DMS53 treated with DMSO at 0.1 percent for 48 hours (cell line): Measurements from ENCODE around the gene ZNF609.

Source experiments
- DNase-seq: peaks from one replicate; lab custom pipeline; 2025; ENCODE audit not compliant: unreplicated experiment; lab: John Stamatoyannopoulos, UW

ZNF609 gene

DNA sequence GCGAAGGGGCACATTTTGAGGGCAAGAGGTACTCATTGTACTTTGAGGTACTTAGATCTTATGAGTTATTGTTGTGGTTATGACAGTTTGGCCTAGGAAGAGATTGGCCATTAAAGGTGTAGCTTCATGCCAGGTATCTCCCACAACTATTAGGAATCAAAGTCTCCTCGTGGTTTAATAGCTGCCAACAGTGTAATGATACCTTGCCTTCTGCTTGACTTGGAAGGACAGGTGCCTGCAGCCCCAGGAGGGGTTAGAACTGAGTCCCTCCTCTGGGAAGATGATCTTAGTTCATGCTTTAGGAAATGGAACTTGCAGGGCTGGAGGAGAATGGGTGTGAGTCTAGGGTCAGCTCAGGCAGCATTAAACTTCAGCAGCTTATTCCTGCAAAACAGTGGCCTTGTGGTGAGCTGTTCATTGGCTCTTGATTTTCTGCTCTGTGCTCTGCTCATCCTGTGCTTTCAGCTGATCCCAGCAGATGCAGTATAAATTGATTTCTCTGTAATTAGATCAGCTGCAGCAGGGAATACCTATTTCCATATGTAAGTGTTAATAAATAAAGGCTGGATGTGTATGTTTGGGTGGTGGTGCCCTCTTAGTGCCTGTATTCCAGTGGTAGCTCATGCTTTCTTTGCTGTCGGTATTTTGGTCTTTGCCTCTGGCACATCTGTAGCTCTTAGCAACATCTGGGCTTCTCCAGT, 40.5 kb downstream of the ZNF609 start:
- no peak for DNase-seq

DNA sequence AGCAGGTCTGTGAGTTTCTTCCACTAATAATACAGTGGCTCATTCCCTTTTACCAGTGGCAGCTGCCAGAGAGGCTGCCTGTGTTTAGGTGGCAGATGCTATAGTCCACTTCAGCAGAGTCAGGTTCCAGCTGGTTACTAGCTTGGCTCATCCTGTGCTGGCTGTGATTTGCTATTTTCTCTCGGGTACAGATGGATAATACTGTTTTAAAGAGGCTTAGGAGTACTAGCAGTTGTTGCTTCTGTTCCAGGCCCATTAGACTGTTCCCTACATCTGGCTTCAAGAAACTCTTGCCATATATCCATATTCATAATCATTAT, 41.0 kb downstream of the ZNF609 start:
- DNase-seq = no peak

- no peak for DNase-seq
Measured at GRCh38 chr15:64502151-64502550, 41.8 kb downstream of the ZNF609 start.

GRCh38 chr15:64502551-64502950, 42.2 kb downstream of the ZNF609 start:
- no peak for DNase-seq

DNA sequence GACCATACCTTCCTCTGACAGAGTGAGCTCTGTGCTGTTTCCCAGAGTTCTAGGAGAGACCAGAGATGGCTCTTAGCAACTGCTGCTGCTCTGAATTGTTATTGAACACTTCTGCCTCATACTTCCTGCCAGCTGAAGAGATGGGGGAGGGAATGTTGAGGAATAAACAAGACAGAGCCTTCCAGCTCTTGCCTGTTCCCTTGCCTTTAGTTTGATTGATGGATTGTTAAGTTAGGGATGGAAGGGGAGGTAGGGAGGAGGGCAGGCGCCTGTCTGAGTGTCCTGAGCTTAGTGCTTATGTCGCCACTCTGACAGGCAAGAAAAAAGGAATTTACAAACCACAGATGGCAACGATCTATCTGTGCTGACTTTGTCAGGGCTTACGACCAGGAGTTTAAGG, 42.8 kb downstream of the ZNF609 start:
- DNase-seq = no peak

GRCh38 chr15:64503640-64504039, 43.3 kb downstream of the ZNF609 start:
- no peak for DNase-seq

- peak; percentile 9 for DNase-seq
Measured at GRCh38 chr15:64507293-64507802, 47.0 kb downstream of the ZNF609 start.

GRCh38 chr15:64507845-64508244, 47.5 kb downstream of the ZNF609 start:
- no peak for DNase-seq

DNA sequence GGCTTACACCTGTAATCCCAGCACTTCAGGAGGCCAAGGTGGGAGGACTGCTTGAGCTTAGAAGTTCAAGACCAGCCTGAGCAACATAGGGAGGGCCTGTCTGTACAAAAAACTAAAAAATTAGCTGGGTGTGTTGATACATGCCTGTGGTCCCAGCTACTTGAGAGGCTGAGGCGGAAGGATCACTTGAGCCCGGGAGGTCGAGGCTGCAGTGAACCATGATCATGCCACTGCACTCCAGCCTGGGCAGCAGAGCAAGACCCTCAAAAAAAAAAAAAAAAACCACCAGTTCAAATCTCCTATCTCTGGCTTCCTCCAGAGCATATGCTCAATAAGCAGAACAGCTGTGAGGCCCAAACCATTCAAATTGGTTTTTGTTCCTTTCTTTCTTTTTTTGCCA, 53.4 kb downstream of the ZNF609 start:
- no peak for DNase-seq

DNA sequence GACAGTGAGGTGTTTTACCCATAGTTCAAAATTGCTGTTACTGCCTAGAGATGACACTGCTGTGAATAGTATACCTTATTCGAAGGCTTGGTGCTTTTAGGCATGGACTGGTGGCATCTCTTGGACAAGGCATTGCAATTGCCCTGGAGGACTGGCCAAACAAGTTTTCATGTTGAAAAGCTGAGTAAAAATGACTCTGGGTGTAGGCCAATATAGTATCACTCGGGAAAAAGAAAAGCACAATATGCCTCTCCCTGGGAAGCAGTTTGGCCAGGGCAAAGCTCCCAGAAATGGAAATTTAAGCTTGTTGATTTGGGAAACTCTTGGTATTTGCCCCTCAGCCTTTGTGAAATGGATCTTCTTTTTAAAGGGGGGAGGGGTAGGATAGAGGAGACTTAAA, 54.8 kb downstream of the ZNF609 start:
- DNase-seq = no peak

DNA sequence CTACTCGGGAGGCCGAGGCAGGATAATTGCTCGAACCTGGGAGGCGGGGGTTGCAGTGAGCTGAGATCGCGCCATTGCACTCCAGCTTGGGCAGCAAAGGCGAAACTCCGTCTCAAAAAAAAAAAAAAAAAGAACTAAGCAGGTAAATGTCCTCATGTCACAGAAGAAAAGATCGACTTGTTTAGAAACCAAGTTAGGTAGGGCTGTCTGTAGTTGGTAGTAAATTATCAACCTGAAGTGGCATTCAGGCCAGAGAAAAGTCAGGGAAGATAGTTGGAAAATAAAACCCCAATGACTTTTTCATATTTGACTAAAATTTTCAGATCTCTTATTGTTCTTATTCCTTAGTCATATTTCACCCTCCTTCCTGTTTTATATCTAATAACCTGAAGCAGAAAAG, 55.4 kb downstream of the ZNF609 start:
- DNase-seq = no peak

DNA sequence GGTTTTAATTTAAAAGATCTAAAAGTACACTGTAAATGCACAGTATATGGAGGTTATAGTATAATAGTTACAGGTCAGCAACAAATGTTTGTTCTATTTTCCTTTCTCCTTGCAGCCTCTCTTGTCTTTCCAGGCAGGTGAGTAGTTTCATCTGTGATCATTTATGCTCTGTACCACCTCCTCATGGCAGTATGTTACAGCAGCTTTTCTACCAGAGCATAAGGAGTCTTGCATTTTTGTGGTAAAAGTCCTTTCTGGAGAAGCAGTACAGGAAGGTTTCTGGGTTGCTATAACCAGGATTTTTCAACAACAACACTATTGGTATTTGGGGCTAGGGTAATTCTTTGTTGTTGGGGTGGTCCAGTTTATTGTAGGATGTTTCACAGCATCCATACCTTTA, 59.5 kb downstream of the ZNF609 start:
- DNase-seq = no peak

GRCh38 chr15:64521201-64521600, 60.8 kb downstream of the ZNF609 start:
- DNase-seq = no peak

GRCh38 chr15:64521726-64522164, 61.4 kb downstream of the ZNF609 start:
- no peak for DNase-seq

DNA sequence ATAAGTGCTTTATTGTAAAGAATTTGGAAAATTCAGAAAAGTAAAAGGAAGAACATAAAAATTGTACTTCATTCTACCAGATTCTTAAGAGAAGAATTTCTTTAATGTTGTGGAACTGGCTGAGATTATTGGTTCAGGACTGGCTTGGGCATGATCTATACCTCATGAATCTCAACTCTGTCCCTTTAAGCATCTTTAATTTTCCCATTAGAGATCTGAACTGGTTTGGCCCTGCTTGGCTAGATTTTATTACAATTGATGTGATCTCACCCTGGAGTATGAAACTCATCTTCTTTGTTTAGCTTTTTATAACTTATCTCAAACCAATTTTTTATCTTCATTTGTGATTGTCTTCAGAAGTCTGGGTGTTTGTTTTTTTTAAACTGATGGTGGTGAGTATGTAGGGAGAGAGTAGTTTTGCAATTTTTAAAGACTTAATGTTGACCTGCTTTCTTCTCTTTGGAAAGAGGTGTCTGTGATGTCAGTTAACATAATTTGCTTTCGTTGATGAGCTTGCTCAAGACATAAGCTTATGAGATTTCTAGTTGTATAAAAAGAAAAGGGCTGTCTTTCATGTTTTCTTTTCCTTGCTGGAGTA, 61.9 kb downstream of the ZNF609 start:
- DNase-seq = no peak

GRCh38 chr15:64523240-64523639, 62.9 kb downstream of the ZNF609 start:
- DNase-seq = no peak

DNA sequence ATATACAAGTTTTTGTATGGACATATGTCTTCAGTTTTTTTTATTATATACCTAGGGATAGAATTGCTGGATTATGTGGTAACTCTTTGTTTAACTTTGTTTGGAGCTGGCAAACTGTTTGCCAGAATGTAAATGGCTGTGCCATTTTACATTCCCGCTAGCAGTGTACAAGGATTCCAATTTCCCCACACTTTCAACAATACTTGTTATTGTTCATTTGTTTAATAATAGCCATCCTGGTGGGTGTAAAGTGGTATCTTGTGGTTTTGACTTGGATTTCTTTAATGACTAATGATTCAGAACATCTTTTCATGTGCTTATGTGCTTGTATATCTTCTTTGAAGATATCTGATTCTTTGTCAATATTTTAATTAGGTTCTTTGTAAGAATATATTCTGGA, 64.4 kb downstream of the ZNF609 start:
- DNase-seq = no peak

GRCh38 chr15:64525828-64526530, 65.6 kb downstream of the ZNF609 start:
- no peak for DNase-seq

DNA sequence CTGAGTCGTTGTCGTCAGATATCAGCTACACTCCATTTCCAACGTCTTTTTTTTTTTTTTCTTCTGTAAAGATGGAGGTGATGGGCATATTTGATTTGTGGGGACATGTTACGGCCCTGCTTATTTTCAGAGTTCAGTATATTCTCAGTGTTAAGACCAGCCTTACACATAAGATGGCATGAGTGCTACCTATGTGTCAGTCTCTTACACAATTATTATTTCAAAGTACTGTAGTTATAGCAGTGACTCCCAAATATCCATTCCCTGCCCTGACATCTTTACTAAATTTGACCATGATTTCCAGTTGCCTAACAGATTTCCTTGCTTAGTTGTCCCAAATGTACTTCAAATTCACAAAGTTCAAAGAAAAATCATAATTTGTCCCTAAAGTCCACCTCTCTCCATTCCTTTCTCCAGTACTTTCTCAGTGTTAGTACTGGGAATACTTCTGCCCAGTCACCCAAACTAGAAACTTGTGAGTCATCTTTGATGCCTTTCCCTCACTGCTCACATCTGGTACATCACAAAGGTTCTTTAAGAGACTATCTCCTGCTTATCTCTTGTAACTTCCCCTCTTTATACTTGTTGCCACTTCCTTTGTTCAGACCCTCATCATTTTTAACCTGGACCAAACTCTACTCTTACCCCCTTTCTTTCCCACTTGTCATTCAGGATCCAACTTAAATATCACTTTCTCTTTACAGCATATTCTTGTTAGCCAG, 67.0 kb downstream of the ZNF609 start:
- no peak for DNase-seq

GRCh38 chr15:64528871-64529270, 68.5 kb downstream of the ZNF609 start:
- no peak for DNase-seq

GRCh38 chr15:64530472-64530871, 70.1 kb downstream of the ZNF609 start:
- DNase-seq = no peak

DNA sequence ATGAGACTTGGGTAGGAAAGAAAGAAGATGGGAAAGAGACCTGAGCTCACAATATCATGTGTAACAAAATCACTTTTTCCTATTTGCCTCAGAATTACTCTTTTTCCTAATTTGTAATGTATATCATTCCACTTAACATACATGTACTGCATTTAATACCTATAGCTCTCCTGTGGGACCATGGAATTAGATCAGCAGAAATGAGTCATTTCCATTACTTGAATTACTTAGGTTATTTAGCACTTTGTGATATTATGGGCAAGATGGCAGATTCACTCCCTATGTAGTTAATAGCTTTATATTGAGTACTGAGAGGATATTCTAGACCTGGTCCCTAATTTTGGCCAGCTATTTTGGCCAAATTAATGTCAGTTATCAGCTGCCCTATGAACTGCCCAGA, 70.5 kb downstream of the ZNF609 start:
- DNase-seq = no peak
